ENCODE results near the gene DUS1L.

DUS1L gene

DNA sequence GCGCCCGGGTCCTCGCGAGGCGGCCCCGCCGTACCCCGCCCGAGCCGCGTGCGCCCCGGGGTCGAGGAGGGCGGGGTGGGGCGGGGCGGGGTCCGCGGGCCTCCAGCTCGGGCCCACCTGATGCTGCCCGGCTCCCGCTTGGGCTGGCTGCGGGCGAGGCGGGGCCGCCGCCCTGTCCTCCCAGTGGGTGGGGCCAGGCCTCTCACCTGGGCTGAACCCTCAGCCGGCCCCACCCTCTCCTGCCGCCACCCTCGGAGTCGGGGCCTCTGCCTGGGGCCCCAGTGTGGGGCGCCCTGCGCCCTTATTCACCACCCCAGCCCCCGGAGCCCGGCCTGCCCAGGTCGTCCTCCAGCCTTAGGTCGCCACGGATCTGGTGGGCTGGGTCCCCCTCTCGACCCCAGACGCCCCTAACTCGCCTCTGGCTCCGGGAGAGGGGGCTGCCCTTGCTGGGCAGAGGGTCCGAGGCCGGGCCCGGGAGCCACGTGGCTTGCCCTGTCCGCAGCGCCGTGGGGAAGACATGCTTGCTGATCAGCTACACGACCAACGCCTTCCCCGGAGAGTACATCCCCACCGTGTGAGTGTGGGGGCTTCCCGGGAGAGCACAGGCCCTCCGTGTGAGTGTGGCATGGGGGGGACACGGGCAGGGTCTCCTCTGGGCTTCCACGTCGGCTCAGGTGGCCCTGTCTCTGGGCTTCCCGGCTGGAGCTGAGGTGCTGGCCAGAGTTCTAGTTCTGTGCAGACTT lies 33.5 kb downstream of the DUS1L start:
- TF ChIP-seq, protein P1, sequence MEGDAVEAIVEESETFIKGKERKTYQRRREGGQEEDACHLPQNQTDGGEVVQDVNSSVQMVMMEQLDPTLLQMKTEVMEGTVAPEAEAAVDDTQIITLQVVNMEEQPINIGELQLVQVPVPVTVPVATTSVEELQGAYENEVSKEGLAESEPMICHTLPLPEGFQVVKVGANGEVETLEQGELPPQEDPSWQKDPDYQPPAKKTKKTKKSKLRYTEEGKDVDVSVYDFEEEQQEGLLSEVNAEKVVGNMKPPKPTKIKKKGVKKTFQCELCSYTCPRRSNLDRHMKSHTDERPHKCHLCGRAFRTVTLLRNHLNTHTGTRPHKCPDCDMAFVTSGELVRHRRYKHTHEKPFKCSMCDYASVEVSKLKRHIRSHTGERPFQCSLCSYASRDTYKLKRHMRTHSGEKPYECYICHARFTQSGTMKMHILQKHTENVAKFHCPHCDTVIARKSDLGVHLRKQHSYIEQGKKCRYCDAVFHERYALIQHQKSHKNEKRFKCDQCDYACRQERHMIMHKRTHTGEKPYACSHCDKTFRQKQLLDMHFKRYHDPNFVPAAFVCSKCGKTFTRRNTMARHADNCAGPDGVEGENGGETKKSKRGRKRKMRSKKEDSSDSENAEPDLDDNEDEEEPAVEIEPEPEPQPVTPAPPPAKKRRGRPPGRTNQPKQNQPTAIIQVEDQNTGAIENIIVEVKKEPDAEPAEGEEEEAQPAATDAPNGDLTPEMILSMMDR (conservative IDR thresholded peaks at IDR 0.05): no peak
- H3K27ac ChIP-seq: peak overlapping the region; percentile 98

DNA sequence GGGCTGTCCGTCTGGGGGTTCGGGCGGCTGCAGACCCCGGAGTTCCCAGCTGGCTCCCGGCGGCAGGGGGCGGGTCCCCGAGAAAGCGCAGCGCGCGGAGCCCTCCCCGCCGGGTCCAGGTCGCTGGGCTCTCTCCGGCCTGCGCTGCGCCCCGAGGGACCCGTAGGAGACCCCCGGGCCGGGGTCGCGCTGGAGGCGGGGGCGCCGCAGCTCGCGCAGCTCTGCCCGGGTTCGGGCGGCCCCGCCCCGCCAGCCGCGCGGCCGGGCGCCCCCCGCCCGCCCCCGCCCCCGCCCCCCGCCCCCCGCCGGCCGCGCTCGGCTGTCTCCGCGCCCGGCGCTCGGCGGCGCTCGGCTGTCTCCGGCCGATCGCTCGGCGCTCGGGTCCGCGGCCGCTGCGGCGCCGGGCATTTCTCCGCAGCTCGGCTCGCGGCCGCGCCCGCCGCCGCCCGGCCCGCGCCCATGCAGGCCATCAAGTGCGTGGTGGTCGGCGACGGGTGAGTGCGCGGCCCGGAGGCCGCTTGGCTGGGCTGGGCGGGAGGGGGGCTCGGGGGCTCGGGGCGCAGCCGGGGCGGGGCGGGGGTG lies 34.2 kb downstream of the DUS1L start, which contains the start of gene RAC3:
Gene RAC3, plus strand, starts transcription at position 376 of the 582 bp plus-strand sequence. Its CDS starts 84 bp downstream, at position 460.
- TF ChIP-seq, protein P1 (conservative IDR thresholded peaks at IDR 0.05): no peak
- H3K27ac ChIP-seq: peak within 1 kb of the TSS; percentile 98

DNA sequence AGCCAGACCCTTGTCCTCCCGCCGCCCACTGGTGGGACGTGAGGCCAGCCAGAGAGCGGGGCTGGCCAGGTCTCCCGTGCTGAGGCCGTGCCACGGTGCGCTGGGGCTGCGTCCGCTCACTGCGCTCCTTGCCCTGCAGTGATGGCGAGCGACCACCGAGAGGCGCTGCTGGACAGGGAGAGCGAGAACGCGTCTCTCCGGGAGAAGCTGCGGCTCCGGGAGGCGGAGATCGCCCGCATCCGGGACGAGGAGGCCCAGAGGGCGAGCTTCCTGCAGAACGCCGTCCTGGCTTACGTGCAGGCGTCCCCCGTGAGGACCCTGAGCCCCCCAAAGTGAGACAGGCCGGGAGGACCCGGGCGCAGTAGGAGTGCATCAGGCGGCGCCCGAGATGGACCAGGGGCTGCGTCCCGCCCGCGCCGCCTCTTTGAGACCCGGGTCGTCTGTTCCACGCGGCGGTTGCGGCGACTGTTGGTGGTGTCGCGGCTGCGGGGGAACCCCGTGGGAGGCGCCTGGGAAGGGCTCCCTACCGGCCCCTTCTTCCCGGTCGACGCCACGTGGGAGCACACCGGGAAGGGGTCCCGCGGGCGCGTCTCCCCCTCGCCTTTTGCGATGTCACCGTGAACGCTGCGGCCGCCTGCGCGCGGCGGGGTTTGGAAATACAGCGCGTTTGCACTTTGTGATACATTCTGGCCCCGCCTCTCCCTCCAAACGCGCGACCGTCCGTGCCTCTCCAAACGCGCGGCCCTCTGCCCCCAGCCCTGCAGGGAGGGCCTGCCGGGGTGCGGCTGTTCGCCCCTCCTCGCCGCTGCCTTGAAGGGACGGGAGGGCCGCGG lies 34.9 kb downstream of the DUS1L start:
- peak overlapping the region; percentile 98 for H3K27ac ChIP-seq

DNA sequence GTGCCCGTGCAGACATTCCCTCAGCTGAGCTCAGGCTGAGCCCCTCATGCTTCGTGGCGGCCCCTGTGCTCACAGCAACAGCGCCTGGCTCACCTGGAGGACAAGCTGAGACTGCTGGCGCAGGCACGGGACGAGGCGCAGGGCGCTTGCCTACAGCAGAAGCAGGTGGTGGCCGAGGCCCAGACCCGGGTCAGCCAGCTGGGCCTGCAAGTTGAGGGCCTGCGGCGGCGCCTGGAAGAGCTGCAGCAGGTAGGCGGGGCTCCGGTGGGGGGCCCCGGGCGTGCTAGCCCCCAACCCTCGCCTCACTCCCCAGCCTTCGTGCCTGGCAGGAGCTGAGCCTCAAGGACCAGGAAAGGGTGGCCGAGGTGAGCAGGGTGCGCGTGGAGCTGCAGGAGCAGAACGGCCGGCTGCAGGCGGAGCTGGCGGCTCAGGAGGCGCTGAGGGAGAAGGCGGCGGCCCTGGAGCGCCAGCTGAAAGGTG lies 35.6 kb downstream of the DUS1L start:
- TF ChIP-seq, protein P1 (conservative IDR thresholded peaks at IDR 0.05): no peak
- H3K27ac ChIP-seq: peak overlapping the region; percentile 98

More for the DNA sequence above, 34.9 kb downstream of the DUS1L start:
- TF ChIP-seq, protein P1 (conservative IDR thresholded peaks at IDR 0.05): peak; percentile 93

DNA sequence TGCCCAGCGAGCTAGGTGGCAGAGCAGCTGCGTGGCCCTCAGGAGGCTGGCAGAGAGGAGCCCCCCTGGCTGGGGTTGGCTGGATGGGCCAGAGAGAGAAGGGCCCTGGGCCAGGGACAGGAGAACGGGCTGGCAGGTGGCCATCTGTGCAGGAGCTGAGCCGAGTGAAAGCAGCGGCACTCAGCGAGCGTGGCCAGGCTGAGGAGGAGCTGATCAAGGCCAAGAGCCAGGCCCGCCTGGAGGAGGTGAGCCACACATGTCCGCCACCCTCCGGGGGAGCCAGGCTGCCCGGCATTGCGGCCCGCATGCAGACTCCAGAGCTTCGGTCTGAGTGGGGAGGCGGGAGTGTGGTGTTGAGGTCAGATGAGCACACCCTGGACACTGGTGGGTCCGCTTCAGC lies 36.2 kb downstream of the DUS1L start:
- TF ChIP-seq, protein P1 (conservative IDR thresholded peaks at IDR 0.05): no peak
- peak overlapping the region; percentile 98 for H3K27ac ChIP-seq

DNA sequence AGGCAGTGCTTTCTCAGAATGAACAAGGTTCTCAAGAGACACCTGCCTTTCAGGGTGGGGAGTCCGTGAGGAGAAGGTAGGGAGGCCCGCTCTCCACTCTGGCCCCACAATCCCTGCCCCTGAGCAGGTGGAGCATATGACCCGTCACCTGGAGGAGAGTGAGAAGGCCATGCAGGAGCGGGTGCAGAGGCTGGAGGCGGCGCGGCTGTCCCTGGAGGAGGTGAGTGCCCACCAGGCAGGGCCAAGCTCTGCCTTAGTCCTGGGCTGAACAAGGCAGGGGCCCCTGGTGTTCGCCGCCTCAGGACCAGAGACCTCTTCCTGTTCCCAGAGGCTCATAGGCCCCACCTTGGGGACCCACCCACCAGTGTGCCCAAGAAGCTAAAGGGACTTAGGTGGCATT lies 36.6 kb downstream of the DUS1L start:
- TF ChIP-seq, protein P1 (conservative IDR thresholded peaks at IDR 0.05): no peak
- peak overlapping the region; percentile 98 for H3K27ac ChIP-seq

DNA sequence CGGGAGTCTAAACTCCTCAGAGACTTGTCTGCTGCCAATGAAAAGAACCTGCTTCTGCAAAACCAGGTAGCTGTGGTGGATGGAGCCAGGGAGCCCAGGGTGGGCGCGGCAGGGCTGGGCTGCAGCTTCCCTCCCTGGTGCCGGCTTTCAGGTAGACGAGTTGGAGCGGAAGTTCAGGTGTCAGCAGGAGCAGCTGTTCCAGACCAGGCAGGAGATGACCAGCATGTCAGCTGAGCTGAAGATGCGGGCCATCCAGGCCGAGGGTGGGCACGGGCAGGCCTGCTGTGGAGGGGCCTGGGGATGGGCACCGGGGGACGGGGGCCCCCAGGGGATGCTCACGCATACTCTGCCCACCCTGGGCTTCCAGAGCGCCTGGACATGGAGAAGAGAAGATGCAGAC lies 37.4 kb downstream of the DUS1L start:
- peak overlapping the region; percentile 98; the same call in 1 of the 2 replicates for H3K27ac ChIP-seq
- TF ChIP-seq, protein P1 (conservative IDR thresholded peaks at IDR 0.05): no peak

Data from VCaP (cell line).